T-helper 1 cell treated with Interleukin-12 subunit alpha and Interleukin-12 subunit beta and Interleukin-4 antibody, amounts not matched to agents 30 μg/mL and 1 μg/mL, for 36 hours (primary cell): ENCODE results near the gene DNAJB8.

Source experiments
- H3K27ac Mint-ChIP-seq: one replicate; pipeline ENCODE4 v1.8.0; 2021; ENCODE audit warnings: mild to moderate bottlenecking, mixed read lengths
- H3K27me3 Mint-ChIP-seq: one replicate; pipeline ENCODE4 v1.8.0; 2021; ENCODE audit warnings: low read depth, mixed read lengths
- H3K36me3 Mint-ChIP-seq: one replicate; pipeline ENCODE4 v1.8.0; 2021; ENCODE audit warnings: low read depth, mixed read lengths
- H3K4me1 Mint-ChIP-seq: one replicate; pipeline ENCODE4 v1.8.0; 2021; ENCODE audit warnings: low read depth, mixed read lengths
- H3K4me3 Mint-ChIP-seq: one replicate; pipeline ENCODE4 v1.8.0; 2021; ENCODE audit warnings: mild to moderate bottlenecking, moderate library complexity, mixed read lengths
- H3K9me3 Mint-ChIP-seq: one replicate; pipeline ENCODE4 v1.8.0; 2021; ENCODE audit warnings: mixed read lengths

DNAJB8 gene

DNA sequence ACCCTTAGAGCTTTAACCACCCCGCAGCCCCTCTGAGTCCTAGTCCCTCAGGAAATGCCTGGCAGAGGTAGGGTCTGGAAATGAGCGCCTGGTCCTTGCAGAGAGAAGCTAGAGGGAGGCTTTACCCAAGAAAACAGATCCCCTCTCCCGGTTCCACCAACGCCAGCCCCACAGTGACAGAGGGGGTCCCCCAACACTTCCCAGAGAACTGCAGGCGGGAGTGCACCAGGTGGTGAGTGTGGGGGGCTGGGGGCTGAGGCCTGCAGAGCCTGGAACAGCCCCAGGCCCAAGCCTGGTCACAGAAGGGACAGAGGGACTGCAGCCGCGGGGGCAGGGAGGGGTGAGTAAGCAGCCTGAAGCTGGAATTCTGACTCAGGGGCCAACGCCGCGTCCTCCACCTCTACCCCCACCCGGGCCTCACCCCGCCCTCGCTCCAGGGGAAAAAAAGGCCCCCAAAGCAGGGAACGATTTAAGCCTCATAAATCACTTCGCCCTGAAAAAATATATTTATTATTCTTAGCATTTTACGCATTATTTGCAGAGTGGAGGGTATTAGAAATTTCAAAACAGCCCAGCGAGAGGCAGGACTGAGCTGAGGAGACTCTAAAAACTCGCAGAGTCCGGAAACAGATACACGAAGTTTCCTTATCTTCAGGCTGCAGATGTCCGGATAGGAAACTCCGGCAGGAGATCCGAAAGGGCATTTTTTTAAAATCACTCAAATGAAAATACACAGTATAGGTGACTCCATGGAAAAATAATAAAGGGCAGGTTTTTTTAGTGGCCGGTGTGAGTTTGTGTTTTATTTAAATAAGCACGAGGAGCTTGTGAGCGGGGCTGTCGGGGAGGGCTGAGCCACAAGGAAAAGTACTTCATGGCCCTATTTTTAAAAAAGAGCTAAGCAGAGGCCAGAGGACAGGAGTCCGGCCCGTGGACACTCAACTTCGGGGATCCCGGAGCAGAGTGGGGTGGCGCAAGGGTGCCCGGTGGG, 16.3 kb upstream of the DNAJB8 start:
- H3K27ac Mint-ChIP-seq: peak overlapping the region; percentile 5
- H3K36me3 Mint-ChIP-seq: peaks cover 1% of the 10 kb centered on the region
- no peaks in the 10 kb centered on the region for H3K9me3 Mint-ChIP-seq
- H3K27me3 Mint-ChIP-seq: peaks cover 71% of the 10 kb centered on the region
- H3K4me1 Mint-ChIP-seq: peaks cover 13% of the 10 kb centered on the region
- peak overlapping the region; percentile 7 for H3K4me3 Mint-ChIP-seq

DNA sequence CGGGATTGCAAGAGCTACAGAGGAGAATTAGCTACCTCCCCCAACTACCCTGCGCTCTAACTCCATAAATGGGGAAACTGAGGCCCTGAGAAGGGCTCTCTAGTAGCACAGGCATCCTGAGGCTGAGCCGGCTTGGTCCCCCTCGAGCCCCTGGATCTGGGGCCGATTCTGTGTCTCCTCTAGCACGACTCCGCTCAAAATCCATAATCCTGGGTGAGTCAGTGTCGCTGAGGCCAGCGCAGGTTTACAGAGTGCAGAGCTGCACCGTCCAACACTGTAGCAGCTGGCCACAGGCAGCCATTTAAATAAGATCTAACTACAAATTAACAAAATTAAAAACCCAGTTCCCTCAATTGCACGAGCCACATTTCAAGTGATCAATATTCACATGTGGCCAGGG, 15.5 kb upstream of the DNAJB8 start:
- Mint-ChIP-seq H3K36me3 (peaks cover 1% of the 10 kb centered on the region), H3K4me3 (no peak overlapping the region), H3K27me3 (peaks cover 72% of the 10 kb centered on the region), H3K27ac (no peak overlapping the region), H3K9me3 (no peaks in the 10 kb centered on the region), H3K4me1 (peaks cover 9% of the 10 kb centered on the region)

DNA sequence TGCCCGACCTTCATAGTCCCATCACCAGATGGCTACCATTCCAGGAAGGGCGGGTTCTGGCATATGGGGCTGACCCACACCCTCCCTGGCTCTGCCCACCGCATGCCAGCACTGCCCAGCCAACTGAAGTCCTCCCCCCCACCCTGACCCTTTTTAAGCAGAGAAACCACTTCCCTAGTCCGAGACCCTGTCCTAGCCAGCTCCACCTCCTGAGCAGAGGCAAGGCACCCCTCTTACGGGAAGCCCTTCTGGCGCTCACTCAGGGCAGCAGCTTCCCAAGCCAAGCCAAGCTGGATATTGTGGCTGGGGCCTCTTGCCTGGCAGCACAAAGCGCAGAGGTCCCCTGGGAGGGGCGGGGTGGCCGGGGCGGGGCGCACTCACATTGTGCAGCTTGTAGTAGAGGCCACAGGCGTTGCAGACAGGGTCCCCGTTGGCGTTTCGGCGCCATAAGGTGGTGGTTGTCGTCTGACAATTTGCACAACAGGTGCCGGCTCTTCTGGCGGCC, 14.8 kb upstream of the DNAJB8 start:
- no peaks in the 10 kb centered on the region for H3K9me3 Mint-ChIP-seq
- peaks cover 65% of the 10 kb centered on the region for H3K27me3 Mint-ChIP-seq
- H3K4me3 Mint-ChIP-seq: no peak overlapping the region
- H3K27ac Mint-ChIP-seq: no peak overlapping the region
- H3K4me1 Mint-ChIP-seq: peaks cover 7% of the 10 kb centered on the region
- peaks cover 1% of the 10 kb centered on the region for H3K36me3 Mint-ChIP-seq

DNA sequence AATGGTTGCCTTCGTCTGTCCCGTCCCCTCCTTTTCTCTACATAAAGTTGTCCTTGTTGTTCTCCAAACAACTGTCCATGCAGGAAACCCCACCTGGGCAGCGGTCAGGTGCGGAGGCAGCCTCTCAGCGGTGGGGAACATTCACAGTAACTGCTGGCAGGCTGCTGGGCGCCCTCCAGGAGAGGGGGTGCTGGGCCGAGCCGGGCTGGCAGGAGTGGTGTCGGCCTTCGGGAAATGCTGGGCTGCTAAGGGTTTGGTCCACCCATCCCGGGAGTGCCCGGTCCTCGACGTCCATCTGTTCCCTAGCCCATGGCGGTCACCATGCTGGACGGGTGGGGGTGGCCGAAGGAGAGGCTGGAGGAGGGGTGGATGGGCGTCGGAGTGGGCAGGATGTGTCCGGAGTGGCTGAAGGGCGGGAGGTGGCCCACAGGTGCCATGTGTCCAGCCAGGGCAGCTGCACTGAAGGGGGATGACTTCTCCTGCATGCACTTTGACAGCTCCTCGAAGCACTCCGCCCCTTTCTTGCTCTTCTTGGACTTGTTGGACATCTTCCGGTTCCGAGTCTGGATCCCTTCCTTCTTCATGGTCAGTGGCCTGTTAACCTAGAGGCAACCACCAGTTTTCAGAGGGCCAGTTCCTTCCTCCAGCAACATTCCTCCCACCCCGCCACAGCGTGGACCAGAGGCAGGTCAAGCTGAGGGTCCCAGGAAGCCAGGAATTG, 14.2 kb upstream of the DNAJB8 start:
- no peak overlapping the region for H3K4me3 Mint-ChIP-seq
- H3K27me3 Mint-ChIP-seq: peaks cover 59% of the 10 kb centered on the region
- H3K4me1 Mint-ChIP-seq: peaks cover 7% of the 10 kb centered on the region
- no peaks in the 10 kb centered on the region for H3K36me3 Mint-ChIP-seq
- no peaks in the 10 kb centered on the region for H3K9me3 Mint-ChIP-seq
- H3K27ac Mint-ChIP-seq: no peak overlapping the region

DNA sequence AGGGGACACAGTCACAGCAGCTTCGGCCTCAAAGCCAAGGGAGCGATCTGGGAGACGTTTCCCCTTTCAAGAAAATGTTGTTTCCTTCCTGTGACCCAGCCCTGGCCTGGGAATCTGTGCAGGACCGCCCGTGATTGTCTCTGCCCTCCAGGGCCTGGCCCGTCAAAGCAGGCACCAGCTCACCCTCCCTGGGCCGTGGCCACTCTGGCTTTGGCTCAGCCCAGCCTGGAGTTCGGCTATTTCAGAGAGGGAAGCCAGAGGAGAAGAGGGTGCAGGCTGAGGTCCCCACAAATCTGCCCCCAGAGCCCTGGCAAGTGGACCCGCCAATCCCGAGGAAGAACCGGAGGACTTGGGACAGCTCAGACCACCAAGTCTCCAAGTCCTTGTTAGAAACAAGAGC, 13.6 kb upstream of the DNAJB8 start:
- no peaks in the 10 kb centered on the region for H3K36me3 Mint-ChIP-seq
- H3K27me3 Mint-ChIP-seq: peaks cover 53% of the 10 kb centered on the region
- no peak overlapping the region for H3K4me3 Mint-ChIP-seq
- peaks cover 7% of the 10 kb centered on the region for H3K4me1 Mint-ChIP-seq
- no peaks in the 10 kb centered on the region for H3K9me3 Mint-ChIP-seq
- no peak overlapping the region for H3K27ac Mint-ChIP-seq

DNA sequence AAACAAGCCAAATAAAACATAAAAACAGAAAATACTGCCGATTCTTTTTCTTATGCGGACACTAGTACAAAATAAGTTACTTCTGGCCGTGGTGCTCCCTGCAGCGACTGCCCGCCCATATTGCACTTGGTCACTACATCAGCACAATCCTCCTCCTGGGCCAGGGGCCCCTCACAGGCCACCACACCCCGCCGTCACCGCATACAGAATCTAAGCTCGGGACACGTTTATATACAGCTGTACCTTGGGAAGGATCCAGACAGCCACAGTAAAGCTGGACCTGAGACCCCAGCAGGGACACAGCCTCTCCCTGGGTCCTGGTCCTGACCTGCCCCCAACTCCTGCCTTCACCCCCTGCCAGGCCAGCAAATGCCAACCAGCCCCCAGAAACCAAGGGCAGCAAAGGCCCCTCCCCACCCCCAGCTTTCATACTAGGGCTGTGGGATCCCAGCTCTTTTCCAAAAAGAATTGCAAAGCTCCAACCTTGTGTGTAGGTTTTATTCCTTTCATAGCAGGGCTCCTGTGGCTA, 12.9 kb upstream of the DNAJB8 start:
- H3K4me3 Mint-ChIP-seq: no peak overlapping the region
- H3K27me3 Mint-ChIP-seq: peaks cover 50% of the 10 kb centered on the region
- H3K36me3 Mint-ChIP-seq: no peaks in the 10 kb centered on the region
- H3K9me3 Mint-ChIP-seq: no peaks in the 10 kb centered on the region
- H3K4me1 Mint-ChIP-seq: peaks cover 7% of the 10 kb centered on the region
- H3K27ac Mint-ChIP-seq: no peak overlapping the region

DNA sequence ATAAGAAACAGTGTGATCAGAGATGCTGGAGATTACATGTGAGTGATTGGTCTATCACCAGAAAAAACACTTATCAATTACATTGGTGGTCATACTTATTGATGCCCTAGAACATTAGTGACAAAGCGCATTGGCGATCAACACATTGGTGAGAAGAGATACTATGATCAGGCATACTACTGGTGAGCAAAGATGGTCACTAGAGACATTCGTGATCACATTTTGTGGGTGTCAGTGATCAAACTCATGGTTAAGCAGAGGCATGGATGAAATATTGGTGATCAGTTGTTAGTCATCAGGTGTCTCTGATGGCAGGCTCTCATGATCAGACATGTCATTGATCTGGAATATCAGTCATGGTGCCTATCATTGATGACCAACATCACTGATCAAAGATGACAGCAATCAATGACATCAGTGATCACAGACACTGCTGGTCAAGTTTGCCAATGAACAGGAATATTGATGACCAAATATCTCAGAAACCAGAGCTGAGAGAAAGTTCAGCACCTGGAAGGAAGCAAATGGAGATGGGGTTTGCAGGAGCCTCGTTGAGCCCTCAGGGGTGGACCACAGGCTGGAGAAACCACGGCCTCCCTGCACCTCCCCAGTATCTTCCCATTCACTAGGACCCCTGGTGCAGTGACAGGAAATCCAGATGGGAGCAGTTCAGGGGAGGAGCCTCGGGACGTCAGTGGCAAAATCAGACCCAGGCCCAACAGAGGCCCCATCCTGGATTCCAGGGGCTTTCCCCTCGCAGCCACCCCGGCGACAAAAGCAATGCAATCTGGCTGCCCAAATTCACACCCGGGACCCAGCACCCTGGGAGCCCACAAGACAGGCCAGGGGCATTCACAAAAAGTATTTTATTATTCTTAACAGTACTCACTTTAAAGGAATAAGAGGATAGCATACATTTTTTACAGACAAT, 12.2 kb upstream of the DNAJB8 start:
- Mint-ChIP-seq H3K36me3 (no peaks in the 10 kb centered on the region), H3K9me3 (no peaks in the 10 kb centered on the region), H3K4me1 (peaks cover 7% of the 10 kb centered on the region), H3K27ac (no peak overlapping the region), H3K27me3 (peaks cover 44% of the 10 kb centered on the region), H3K4me3 (no peak overlapping the region)

DNA sequence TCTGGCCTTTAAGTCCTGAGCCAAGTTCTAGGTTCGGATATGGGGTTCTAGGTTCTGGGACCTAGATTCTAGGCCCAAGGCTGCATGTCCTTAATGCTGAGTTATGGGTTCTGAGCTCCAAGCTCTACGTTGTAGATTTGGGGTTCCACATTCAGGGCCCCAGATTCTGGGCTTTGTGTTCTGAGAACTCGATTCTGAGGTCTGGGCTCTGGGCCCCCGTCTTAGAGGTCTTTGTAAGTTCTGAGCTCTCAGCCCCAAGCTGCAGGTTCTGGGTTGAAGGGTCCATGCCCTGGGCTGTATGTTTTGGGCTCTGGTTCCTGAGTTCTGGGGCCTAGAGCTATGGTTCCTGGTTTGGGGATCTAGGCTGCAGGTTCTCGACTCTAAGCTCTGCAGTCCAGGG, 10.0 kb upstream of the DNAJB8 start:
- no peaks in the 10 kb centered on the region for H3K9me3 Mint-ChIP-seq
- H3K27ac Mint-ChIP-seq: no peak overlapping the region
- H3K4me1 Mint-ChIP-seq: no peaks in the 10 kb centered on the region
- H3K4me3 Mint-ChIP-seq: no peak overlapping the region
- peaks cover 37% of the 10 kb centered on the region for H3K27me3 Mint-ChIP-seq
- no peaks in the 10 kb centered on the region for H3K36me3 Mint-ChIP-seq

DNA sequence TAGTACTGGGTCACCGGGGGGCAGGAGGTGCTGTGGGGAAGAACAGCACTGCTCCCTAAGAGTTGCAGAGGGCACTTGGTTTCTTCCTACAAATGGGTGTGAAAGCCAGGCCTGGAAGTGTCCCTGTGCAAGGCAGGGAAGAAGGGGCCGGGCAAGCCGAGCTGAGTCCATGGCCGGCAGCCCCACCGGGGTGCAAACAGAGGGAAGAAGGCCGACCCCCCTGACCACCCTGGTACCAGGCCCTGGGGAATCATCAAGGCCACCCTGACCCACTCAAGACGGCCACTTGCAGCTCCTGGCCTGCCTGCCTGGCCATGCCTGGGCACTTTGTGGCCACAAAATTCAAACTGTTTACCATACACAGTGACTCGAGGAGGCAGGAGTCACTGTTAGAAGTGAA, 8.7 kb upstream of the DNAJB8 start:
- Mint-ChIP-seq H3K27ac (no peak overlapping the region), H3K9me3 (no peaks in the 10 kb centered on the region), H3K27me3 (peaks cover 44% of the 10 kb centered on the region)

DNA sequence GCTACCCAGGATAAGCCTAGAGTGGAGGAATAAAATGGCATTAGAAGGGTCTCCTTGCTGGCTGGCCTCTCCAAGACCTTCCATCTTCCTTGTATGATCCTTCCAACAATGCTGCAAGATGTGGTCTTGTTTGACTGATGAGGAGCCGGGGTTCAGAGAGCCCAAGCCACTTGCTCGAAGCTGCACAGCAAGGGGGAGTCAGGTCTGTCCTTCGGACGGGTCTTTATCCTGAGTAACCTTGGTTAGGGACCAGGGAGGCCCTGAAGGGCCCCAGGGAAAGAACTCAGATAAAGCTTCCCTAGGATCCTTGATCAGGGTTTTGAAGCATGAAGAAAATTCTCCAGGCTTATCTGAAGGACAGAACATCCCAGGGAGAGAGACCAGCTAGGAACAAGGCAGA, 7.0 kb upstream of the DNAJB8 start:
- Mint-ChIP-seq H3K27me3 (peaks cover 38% of the 10 kb centered on the region), H3K36me3 (no peaks in the 10 kb centered on the region), H3K4me3 (no peak overlapping the region), H3K9me3 (no peaks in the 10 kb centered on the region), H3K27ac (no peak overlapping the region), H3K4me1 (no peaks in the 10 kb centered on the region)

More for the DNA sequence above, 8.7 kb upstream of the DNAJB8 start:
- Mint-ChIP-seq H3K4me3 (no peak overlapping the region), H3K36me3 (no peaks in the 10 kb centered on the region), H3K4me1 (no peaks in the 10 kb centered on the region)

DNA sequence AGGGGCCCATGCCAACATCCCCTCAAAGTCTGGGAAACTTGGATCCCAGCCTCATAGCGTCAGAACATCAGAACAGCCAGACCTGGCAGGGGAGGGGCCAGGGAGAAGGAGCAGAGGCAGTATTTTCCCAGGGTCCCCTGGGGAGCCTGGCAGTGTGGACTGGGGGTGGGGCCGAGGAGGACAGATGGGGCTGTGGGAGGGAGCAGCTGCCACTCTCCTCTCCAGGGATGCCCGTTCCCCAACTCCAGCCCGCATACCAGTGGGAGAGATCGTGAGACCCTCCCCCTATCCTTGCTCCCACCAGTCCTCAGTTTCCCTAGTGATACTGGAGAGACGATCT, 6.5 kb upstream of the DNAJB8 start:
- H3K9me3 Mint-ChIP-seq: no peaks in the 10 kb centered on the region
- H3K27ac Mint-ChIP-seq: no peak overlapping the region
- H3K4me3 Mint-ChIP-seq: no peak overlapping the region
- H3K36me3 Mint-ChIP-seq: no peaks in the 10 kb centered on the region
- peaks cover 33% of the 10 kb centered on the region for H3K27me3 Mint-ChIP-seq
- H3K4me1 Mint-ChIP-seq: no peaks in the 10 kb centered on the region

DNA sequence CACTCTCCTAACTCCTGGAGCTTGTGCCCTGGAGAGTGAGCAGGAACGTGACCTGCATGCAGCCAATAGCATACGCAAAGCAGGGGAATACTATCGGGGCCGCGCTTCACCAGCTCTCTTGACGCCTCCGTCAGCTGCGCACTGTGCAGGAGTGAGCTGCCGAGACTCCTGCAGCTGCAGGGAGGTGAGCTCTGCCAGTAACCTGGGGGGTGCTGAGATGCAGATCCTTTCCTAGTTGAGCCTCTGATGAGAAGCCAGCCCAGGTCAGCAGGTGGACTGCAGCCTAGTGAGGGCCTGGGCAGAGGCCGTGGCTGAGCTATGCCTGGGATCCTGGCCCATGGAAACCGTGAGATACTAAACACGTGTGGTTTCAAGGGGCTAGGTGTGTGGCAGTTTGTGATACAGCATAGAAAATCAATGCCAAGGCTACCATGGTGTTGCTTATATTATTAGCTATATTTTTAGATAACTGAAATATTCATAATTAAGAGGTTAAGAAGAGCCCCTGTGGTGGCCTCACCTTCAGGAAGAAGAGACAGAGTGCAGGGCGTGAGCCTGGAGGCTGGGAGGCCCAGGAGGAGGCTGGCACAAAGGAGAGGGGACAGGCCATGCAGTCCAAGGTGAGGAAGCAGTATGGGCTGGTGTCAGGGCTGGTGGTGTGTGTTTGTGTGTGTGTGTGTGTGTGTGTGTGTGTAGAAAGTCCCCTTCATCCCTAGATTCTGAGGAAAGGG, 5.9 kb upstream of the DNAJB8 start:
- H3K9me3 Mint-ChIP-seq: no peaks in the 10 kb centered on the region
- H3K36me3 Mint-ChIP-seq: no peaks in the 10 kb centered on the region
- H3K4me3 Mint-ChIP-seq: no peak overlapping the region
- H3K4me1 Mint-ChIP-seq: no peaks in the 10 kb centered on the region
- no peak overlapping the region for H3K27ac Mint-ChIP-seq
- peaks cover 28% of the 10 kb centered on the region for H3K27me3 Mint-ChIP-seq

DNA sequence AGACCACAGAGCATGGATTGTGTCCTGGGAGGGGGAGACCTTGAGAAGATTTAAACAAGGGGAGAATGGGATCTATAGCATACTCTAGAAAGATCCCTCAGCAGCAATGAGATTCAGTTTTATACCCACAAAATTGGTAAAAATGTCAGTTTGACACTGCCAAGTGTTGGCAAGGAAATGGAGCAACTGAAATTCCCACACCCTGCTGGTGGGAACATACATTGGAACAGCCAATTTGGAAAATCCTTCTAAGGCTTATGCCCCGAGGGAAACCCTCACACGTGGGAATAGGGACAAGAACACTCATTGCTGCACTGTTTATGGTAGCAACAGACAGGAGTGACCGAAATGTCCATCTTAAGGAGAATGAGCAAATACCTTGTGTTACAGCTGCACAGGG, 5.0 kb upstream of the DNAJB8 start:
- Mint-ChIP-seq H3K9me3 (no peaks in the 10 kb centered on the region), H3K4me1 (peaks cover 8% of the 10 kb centered on the region), H3K4me3 (no peak overlapping the region), H3K27me3 (peaks cover 32% of the 10 kb centered on the region), H3K36me3 (no peaks in the 10 kb centered on the region), H3K27ac (no peak overlapping the region)
